PC-3 (cell line): ENCODE results near the gene DCDC2.

Source experiments
- EZH2phosphoT487 ChIP-seq: fragments of 300-600 bp; sonication (generic); IDR thresholded peaks from 2 replicates; pipeline ENCODE4 v1.6.1; 2018; ENCODE audit warnings: mild to moderate bottlenecking, antibody characterized with exemption, low read length, borderline replicate concordance
- TF ChIP-seq, protein P1 (sequence below): fragments of 300-600 bp; sonication (generic); conservative IDR thresholded peaks from 2 replicates; pipeline ENCODE4 v1.5.1; 2017; ENCODE audit warnings: antibody characterized with exemption, low read depth, mild to moderate bottlenecking, low read length

DNA sequence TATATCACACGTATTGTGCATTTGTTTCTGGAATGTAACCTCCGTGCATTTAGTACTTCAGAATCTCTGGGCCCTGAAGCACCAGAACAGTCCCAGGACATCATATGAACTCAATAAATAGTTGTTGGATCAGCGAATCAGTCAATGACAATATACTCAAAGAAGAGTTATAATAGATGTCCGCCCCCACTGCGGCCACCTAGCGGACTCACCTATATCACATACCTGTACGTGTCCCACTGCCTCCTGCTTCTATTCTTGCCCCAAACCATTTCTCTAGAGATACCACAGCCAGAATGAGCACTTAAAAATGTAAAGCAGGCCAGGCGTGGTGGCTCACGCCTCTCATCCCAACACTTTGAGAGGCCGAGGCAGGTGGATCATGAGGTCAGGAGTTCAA is 73.9 kb downstream of the DCDC2 start:
- TF ChIP-seq, protein P1, sequence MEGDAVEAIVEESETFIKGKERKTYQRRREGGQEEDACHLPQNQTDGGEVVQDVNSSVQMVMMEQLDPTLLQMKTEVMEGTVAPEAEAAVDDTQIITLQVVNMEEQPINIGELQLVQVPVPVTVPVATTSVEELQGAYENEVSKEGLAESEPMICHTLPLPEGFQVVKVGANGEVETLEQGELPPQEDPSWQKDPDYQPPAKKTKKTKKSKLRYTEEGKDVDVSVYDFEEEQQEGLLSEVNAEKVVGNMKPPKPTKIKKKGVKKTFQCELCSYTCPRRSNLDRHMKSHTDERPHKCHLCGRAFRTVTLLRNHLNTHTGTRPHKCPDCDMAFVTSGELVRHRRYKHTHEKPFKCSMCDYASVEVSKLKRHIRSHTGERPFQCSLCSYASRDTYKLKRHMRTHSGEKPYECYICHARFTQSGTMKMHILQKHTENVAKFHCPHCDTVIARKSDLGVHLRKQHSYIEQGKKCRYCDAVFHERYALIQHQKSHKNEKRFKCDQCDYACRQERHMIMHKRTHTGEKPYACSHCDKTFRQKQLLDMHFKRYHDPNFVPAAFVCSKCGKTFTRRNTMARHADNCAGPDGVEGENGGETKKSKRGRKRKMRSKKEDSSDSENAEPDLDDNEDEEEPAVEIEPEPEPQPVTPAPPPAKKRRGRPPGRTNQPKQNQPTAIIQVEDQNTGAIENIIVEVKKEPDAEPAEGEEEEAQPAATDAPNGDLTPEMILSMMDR = no peak
- TF ChIP-seq EZH2phosphoT487 = no peak
